Measurements from ENCODE around the gene UGGT2. TPM values are rescaled to one million over a fixed set of nuclear protein-coding genes. Genes with fewer than 3 reads are reported as not detected.

UGGT2 gene
- total and polyA plus RNA-seq, 9 of the 15 experiments (the other 6 are each of a cell fraction or from before 2014, with no cell fraction given), result 3.5 to 24.5 (median 18.3) TPM

DNA sequence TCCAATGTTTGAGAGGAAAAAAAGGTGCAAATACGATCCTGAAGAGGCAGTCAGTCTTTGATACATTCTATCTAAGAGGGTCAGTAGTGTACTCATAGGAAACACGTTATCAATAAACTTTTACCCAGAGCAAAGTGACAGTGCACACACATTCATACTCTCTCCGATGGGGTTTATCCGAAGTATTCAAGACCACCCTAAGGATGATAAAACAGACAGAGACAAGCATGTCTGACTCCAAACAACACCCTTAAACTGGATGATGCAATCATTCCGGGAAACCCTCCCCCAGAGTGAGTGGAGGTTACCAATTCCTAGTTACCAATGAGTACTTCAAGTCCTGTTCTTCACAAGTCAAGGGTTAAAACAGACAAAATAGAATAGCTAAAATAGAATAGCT, 297.1 kb downstream of the UGGT2 start (continued):
- TF ChIP-seq SMAD1 (IDR thresholded peaks at IDR 0.05; ENCODE audit: low read depth, low read length, partially characterized antibody) (no peak), HOXB6 (CRISPR knock-in tag; IDR thresholded peaks at IDR 0.05; ENCODE audit: borderline replicate concordance) (no peak), PHB2 (IDR thresholded peaks at IDR 0.05; ENCODE audit: low read depth) (no peak), MAFG (tag; conservative IDR thresholded peaks at IDR 0.05) (no peak), SIN3A (IDR thresholded peaks at IDR 0.05; ENCODE audit: borderline replicate concordance in 2 of 2, control insufficient read depth in 1 of 2, low read depth in 2 of 2, low read length in 2 of 2) (no peak), E2F4 (CRISPR knock-in tag; IDR thresholded peaks at IDR 0.05; ENCODE audit: low read depth) (no peak), SMARCE1 (IDR thresholded peaks at IDR 0.05) (no peak), HNRNPH1 (optimal IDR thresholded peaks at IDR 0.05; ENCODE audit: low read depth, low read length) (no peak), ZBTB5 (IDR thresholded peaks at IDR 0.05) (no peak), ZNF584 (CRISPR knock-in tag; IDR thresholded peaks at IDR 0.05; ENCODE audit: low read depth) (no peak), NFXL1 (CRISPR knock-in tag; IDR thresholded peaks at IDR 0.05) (no peak), IRF2 (CRISPR knock-in tag; IDR thresholded peaks at IDR 0.05) (no peak), ZNF277 (CRISPR knock-in tag; IDR thresholded peaks at IDR 0.05; ENCODE audit: borderline replicate concordance) (no peak), ZFP36 (IDR thresholded peaks at IDR 0.05; ENCODE audit: low read depth, low read length, partially characterized antibody) (no peak), KLF16 (IDR thresholded peaks at IDR 0.05) (no peak), SMARCB1 (IDR thresholded peaks at IDR 0.05; ENCODE audit: insufficient read length, low read depth) (no peak), ZNF395 (CRISPR knock-in tag; IDR thresholded peaks at IDR 0.05) (no peak), EP300 (IDR thresholded peaks at IDR 0.05; ENCODE audit: low read length) (peak; percentile 36; the same call in 1 of the 2 replicates), ZNF217 (CRISPR knock-in tag; IDR thresholded peaks at IDR 0.05) (no peak), ZNF124 (CRISPR knock-in tag; IDR thresholded peaks at IDR 0.05) (no peak), EP400 (IDR thresholded peaks at IDR 0.05) (peak; percentile 80), ETV5 (CRISPR knock-in tag; IDR thresholded peaks at IDR 0.05; ENCODE audit: low read depth) (no peak), CC2D1A (IDR thresholded peaks at IDR 0.05) (no peak)
- TF ChIP-seq, protein P1, sequence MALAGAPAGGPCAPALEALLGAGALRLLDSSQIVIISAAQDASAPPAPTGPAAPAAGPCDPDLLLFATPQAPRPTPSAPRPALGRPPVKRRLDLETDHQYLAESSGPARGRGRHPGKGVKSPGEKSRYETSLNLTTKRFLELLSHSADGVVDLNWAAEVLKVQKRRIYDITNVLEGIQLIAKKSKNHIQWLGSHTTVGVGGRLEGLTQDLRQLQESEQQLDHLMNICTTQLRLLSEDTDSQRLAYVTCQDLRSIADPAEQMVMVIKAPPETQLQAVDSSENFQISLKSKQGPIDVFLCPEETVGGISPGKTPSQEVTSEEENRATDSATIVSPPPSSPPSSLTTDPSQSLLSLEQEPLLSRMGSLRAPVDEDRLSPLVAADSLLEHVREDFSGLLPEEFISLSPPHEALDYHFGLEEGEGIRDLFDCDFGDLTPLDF (CRISPR knock-in tag; IDR thresholded peaks at IDR 0.05), result no peak
